Erythroblast (primary cell): ENCODE results near the gene RPL21.

Source experiments
- GATA1 ChIP-seq: IDR thresholded peaks from 2 replicates; pipeline ENCODE4 v1.6.1; 2011; ENCODE audit warnings: low read depth, mild to moderate bottlenecking, control low read depth, low read length, moderate library complexity
- POLR2A ChIP-seq: IDR thresholded peaks from 2 replicates; pipeline ENCODE4 v1.6.1; 2011; ENCODE audit warnings: mild to moderate bottlenecking, low read length

DNA sequence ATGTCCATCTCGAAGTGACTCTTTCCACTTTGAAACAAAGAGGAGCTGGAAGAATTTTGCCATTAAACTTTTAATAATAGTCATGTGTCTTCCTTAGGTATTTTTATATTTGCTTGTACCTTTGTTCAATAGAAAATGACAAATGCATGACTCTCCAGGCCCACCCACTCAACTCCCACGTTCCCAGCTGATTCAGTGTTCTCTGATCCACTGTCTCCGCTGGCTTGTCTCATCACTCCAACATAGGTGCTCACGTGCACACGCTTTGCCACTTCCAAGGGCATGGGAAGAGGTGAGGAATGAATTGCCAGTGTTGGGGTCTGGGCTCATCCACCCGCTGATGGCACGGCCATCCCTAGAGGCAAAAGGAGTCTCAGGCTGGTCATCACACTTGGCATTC lies 43.7 kb downstream of the RPL21 start:
- TF ChIP-seq POLR2A (no peak), GATA1 (no peak)
